ENCODE data around the gene NR2C1.

DNA sequence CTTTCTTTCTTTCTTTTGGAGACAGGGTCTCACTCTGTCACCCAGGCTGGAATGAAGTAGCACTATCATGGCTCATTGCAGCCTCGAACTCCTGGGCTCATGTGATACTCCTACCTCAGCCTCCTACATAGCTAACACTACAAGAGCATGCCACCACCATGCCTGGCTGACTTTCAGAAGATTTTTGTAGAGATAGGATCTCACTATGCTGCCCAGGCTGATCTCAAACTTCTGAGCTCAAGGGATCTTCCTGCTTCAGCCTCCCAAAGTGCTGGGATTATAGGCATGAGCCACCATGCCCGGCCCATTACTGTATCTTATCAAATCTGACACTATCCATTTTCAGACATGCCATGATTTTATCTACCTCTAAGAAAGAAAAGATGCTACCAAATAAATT is 101.5 kb downstream of the NR2C1 start:
- TF ChIP-seq, protein P1, sequence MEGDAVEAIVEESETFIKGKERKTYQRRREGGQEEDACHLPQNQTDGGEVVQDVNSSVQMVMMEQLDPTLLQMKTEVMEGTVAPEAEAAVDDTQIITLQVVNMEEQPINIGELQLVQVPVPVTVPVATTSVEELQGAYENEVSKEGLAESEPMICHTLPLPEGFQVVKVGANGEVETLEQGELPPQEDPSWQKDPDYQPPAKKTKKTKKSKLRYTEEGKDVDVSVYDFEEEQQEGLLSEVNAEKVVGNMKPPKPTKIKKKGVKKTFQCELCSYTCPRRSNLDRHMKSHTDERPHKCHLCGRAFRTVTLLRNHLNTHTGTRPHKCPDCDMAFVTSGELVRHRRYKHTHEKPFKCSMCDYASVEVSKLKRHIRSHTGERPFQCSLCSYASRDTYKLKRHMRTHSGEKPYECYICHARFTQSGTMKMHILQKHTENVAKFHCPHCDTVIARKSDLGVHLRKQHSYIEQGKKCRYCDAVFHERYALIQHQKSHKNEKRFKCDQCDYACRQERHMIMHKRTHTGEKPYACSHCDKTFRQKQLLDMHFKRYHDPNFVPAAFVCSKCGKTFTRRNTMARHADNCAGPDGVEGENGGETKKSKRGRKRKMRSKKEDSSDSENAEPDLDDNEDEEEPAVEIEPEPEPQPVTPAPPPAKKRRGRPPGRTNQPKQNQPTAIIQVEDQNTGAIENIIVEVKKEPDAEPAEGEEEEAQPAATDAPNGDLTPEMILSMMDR (conservative IDR thresholded peaks at IDR 0.05): no peak
- TF ChIP-seq ZFX (IDR thresholded peaks at IDR 0.05): no peak

Measured in C4-2B (cell line).